Measurements from ENCODE around the gene ZNF462. TPM values are rescaled to one million over a fixed set of nuclear protein-coding genes. Genes with fewer than 3 reads are reported as not detected.

ZNF462 gene
- total RNA-seq, 1 donor from 2014 or later, result 32.1 TPM

- Histone ChIP-seq H3K4me3 (ENCODE audit: low read depth, low read length) (no peak overlapping the region), H3K27me3 (ENCODE audit: control insufficient read depth, insufficient read depth, low read length) (no peaks in the 10 kb centered on the region), H3K36me3 (ENCODE audit: control insufficient read depth, insufficient read depth, low read length) (no peaks in the 10 kb centered on the region)
- DNase-seq (ENCODE audit: low read depth), result no peak
- no peak for TF ChIP-seq CTCF (IDR thresholded peaks at IDR 0.05; ENCODE audit: insufficient read depth, low read length, poor library complexity, severe bottlenecking)
Observed at GRCh38 chr9:106993603-106994002, 130.6 kb downstream of the ZNF462 start.

GRCh38 chr9:106994463-106994862 lies 131.5 kb downstream of the ZNF462 start:
- no peak for TF ChIP-seq CTCF (IDR thresholded peaks at IDR 0.05; ENCODE audit: insufficient read depth, low read length, poor library complexity, severe bottlenecking)
- no peak for DNase-seq (ENCODE audit: low read depth)
- H3K4me3 ChIP-seq (ENCODE audit: low read depth, low read length), result no peak overlapping the region
- H3K36me3 ChIP-seq (ENCODE audit: control insufficient read depth, insufficient read depth, low read length), result no peaks in the 10 kb centered on the region
- H3K27me3 ChIP-seq (ENCODE audit: control insufficient read depth, insufficient read depth, low read length), result no peaks in the 10 kb centered on the region

- no peak for DNase-seq (ENCODE audit: low read depth)
- TF ChIP-seq CTCF (IDR thresholded peaks at IDR 0.05; ENCODE audit: insufficient read depth, low read length, poor library complexity, severe bottlenecking), result no peak
- Histone ChIP-seq H3K4me3 (ENCODE audit: low read depth, low read length) (no peak overlapping the region), H3K36me3 (ENCODE audit: control insufficient read depth, insufficient read depth, low read length) (no peaks in the 10 kb centered on the region), H3K27me3 (ENCODE audit: control insufficient read depth, insufficient read depth, low read length) (no peaks in the 10 kb centered on the region)
Observed at GRCh38 chr9:107000218-107000617, 137.3 kb downstream of the ZNF462 start.

- no peak for TF ChIP-seq CTCF (IDR thresholded peaks at IDR 0.05; ENCODE audit: insufficient read depth, low read length, poor library complexity, severe bottlenecking)
- H3K36me3 ChIP-seq (ENCODE audit: control insufficient read depth, insufficient read depth, low read length), result peaks cover 2% of the 10 kb centered on the region
- H3K4me3 ChIP-seq (ENCODE audit: low read depth, low read length), result no peak overlapping the region
Observed at GRCh38 chr9:107005201-107005600, 142.2 kb downstream of the ZNF462 start.

GRCh38 chr9:107007402-107007801 lies 144.4 kb downstream of the ZNF462 start:
- Histone ChIP-seq H3K27me3 (ENCODE audit: control insufficient read depth, insufficient read depth, low read length) (no peaks in the 10 kb centered on the region), H3K36me3 (ENCODE audit: control insufficient read depth, insufficient read depth, low read length) (peaks cover 4% of the 10 kb centered on the region), H3K4me3 (ENCODE audit: low read depth, low read length) (no peak overlapping the region)
- no peak for TF ChIP-seq CTCF (IDR thresholded peaks at IDR 0.05; ENCODE audit: insufficient read depth, low read length, poor library complexity, severe bottlenecking)
- no peak for DNase-seq (ENCODE audit: low read depth)

More at GRCh38 chr9:107005201-107005600, 142.2 kb downstream of the ZNF462 start:
- DNase-seq (ENCODE audit: low read depth), result no peak
- no peaks in the 10 kb centered on the region for H3K27me3 ChIP-seq (ENCODE audit: control insufficient read depth, insufficient read depth, low read length)

GRCh38 chr9:107008011-107008410 lies 145.0 kb downstream of the ZNF462 start:
- Histone ChIP-seq H3K4me3 (ENCODE audit: low read depth, low read length) (no peak overlapping the region), H3K36me3 (ENCODE audit: control insufficient read depth, insufficient read depth, low read length) (peaks cover 4% of the 10 kb centered on the region), H3K27me3 (ENCODE audit: control insufficient read depth, insufficient read depth, low read length) (no peaks in the 10 kb centered on the region)
- no peak for DNase-seq (ENCODE audit: low read depth)
- TF ChIP-seq CTCF (IDR thresholded peaks at IDR 0.05; ENCODE audit: insufficient read depth, low read length, poor library complexity, severe bottlenecking), result no peak

All from kidney epithelial cell (primary cell).